Measurements from ENCODE around the gene GALR3.

The GALR3 gene

GRCh38 chr22:37807410-37808293, 15.5 kb upstream of the GALR3 start, which contains the start of gene GCAT (continued):
- TF ChIP-seq, protein P1, sequence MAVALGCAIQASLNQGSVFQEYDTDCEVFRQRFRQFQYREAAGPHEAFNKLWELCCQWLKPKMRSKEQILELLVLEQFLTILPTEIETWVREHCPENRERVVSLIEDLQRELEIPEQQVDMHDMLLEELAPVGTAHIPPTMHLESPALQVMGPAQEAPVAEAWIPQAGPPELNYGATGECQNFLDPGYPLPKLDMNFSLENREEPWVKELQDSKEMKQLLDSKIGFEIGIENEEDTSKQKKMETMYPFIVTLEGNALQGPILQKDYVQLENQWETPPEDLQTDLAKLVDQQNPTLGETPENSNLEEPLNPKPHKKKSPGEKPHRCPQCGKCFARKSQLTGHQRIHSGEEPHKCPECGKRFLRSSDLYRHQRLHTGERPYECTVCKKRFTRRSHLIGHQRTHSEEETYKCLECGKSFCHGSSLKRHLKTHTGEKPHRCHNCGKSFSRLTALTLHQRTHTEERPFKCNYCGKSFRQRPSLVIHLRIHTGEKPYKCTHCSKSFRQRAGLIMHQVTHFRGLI (tag by site-specific recombination; IDR thresholded peaks at IDR 0.05), result 0 out of 2 replicates have a peak, but pooled peaks have one; percentile 12
- TF ChIP-seq ZNF473 (tag by site-specific recombination; IDR thresholded peaks at IDR 0.05) (no peak), ZNF560 (tag by site-specific recombination; IDR thresholded peaks at IDR 0.05; ENCODE audit: borderline replicate concordance) (no peak), ZIC2 (tag by site-specific recombination; IDR thresholded peaks at IDR 0.05) (peak; percentile 69), ZFP69B (tag by site-specific recombination; IDR thresholded peaks at IDR 0.05) (peak; percentile 34; the same call in 1 of the 2 replicates), ZNF175 (tag by site-specific recombination; IDR thresholded peaks at IDR 0.05) (no peak), SCRT2 (tag by site-specific recombination; IDR thresholded peaks at IDR 0.05) (no peak), ZNF514 (tag by site-specific recombination; IDR thresholded peaks at IDR 0.05) (no peak), ZNF132 (tag by site-specific recombination; IDR thresholded peaks at IDR 0.05; ENCODE audit: borderline replicate concordance) (no peak), ZNF133 (tag by site-specific recombination; IDR thresholded peaks at IDR 0.05) (no peak), ZNF585B (tag by site-specific recombination; IDR thresholded peaks at IDR 0.05) (no peak), ZNF114 (tag by site-specific recombination; IDR thresholded peaks at IDR 0.05) (no peak), ZBTB6 (tag by site-specific recombination; IDR thresholded peaks at IDR 0.05) (no peak), ZNF654 (tag by site-specific recombination; IDR thresholded peaks at IDR 0.05; ENCODE audit: low read depth) (no peak), ZNF37A (tag by site-specific recombination; IDR thresholded peaks at IDR 0.05) (no peak), ZNF624 (tag by site-specific recombination; IDR thresholded peaks at IDR 0.05) (no peak), ZSCAN18 (tag by site-specific recombination; IDR thresholded peaks at IDR 0.05) (no peak), SP7 (tag by site-specific recombination; IDR thresholded peaks at IDR 0.05) (peak; percentile 66), ZSCAN16 (tag by site-specific recombination; IDR thresholded peaks at IDR 0.05) (no peak), IKZF3 (tag by site-specific recombination; IDR thresholded peaks at IDR 0.05) (peak; percentile 77), ZFP37 (tag by site-specific recombination; IDR thresholded peaks at IDR 0.05) (no peak), ZNF169 (tag by site-specific recombination; IDR thresholded peaks at IDR 0.05) (no peak), ZNF248 (tag by site-specific recombination; IDR thresholded peaks at IDR 0.05) (no peak), ZNF174 (tag by site-specific recombination; IDR thresholded peaks at IDR 0.05) (no peak), ZFP3 (tag by site-specific recombination; IDR thresholded peaks at IDR 0.05; ENCODE audit: low read depth) (no peak), OVOL3 (tag by site-specific recombination; IDR thresholded peaks at IDR 0.05) (no peak), TCF7L2 (IDR thresholded peaks at IDR 0.05; ENCODE audit: borderline replicate concordance, low read depth, low read length) (no peak), REPIN1 (tag by site-specific recombination; IDR thresholded peaks at IDR 0.05; ENCODE audit: low read depth) (no peak), ZNF157 (tag by site-specific recombination; IDR thresholded peaks at IDR 0.05) (no peak), KLF1 (tag by site-specific recombination; IDR thresholded peaks at IDR 0.05) (peak; percentile 70; the same call in 1 of the 2 replicates), GLI4 (tag by site-specific recombination; IDR thresholded peaks at IDR 0.05) (no peak), TSHZ1 (tag by site-specific recombination; IDR thresholded peaks at IDR 0.05; ENCODE audit: borderline replicate concordance) (no peak; the same call in 1 of the 2 replicates), ZNF548 (tag by site-specific recombination; IDR thresholded peaks at IDR 0.05) (no peak)

All from HEK293 (cell line).